GM19351 (cell line): ENCODE data around the gene MTHFS.
"Not testable (repeated sequence)": the region's sequence is repeated elsewhere in the genome, so short reads cannot be mapped to it uniquely, and the experiment has no call there.

Experiments used
- ATAC-seq: cut with Tn5 transposase; IDR thresholded peaks from one replicate; pipeline ENCODE4 v1.9.1; 2021; ENCODE audit warnings: mild to moderate bottlenecking, moderate library complexity; ENCODE audit not compliant: unreplicated experiment

MTHFS gene

DNA sequence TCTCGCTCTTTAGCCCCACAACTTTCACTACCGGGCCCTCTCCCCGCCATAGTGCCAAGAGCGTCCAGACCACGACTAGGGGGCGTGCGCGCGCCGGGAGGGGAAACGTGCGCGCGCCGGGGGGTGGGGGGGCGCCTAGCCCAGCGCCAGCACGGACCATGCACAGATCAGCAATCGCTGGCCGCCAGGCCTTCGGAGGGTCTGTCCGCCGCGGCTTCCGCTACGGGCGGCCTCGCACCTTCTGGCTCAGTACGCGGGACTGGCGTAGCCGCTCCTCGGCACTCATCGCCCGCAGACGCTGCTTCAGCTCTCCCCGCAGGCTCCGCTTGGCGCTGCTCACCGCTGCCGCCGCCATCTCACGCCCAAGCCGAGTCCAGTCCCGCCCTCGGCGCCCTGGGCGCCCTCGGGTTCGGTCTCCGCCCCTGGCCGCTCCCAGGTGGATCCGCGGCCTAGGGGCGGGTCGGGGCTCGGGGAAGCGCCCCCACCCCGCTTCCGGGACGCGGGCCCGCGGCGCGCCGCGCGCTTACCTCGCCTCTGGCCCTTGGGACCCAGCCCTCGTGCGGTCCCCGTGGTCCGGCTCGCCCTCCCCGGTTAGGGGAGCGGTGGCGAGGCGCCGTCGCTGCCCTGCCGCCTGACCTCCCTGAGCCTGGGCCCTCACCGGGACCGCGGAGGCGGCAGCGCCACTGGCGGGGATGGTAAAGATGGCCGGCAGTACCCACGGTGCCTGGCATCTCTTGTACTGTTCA is at the start of gene MTHFS:
Gene MTHFS (minus strand): TSS at position 381 of the 746 bp plus-strand sequence. CDS start 26 bp downstream, at position 355.
- peak; percentile 79 for ATAC-seq

- ATAC-seq, result no peak
Measured at GRCh38 chr15:79944622-79945021, 47.8 kb upstream of the MTHFS start.

GRCh38 chr15:79943820-79944219 is 47.0 kb upstream of the MTHFS start:
- ATAC-seq, result no peak

DNA sequence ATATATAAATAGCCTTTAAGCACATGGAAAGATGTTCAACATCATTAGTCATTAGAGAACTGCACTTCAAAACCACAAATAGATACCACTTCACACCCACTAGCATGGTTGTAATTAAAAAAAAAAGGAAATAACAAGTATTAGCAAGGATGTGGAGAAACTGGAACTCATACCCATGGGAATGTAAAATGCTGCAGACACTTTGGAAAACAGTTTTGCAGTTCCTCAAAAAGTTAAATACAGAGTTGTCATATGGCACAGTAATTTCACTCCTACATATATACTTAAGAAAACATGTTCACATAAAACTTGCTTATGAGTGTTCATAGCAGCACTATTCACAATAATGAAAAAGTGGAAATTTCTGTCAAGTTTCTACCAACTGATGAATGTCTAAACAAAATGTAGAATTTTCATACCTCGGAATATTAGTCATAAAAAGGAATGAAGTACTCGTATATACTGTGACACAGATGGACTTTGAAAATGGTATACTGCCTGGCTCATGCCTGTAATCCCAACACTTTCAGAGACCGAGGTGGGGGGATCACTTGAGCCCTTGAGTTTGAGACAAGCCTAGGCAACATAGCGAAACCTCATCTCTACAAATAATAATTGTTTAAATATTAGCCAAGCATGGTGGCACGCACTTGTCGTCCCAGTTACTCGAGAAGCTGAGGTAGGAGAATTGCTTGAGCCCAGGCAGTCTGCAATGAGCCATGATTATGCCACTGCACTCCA is 46.1 kb upstream of the MTHFS start:
- no peak for ATAC-seq

GRCh38 chr15:79939399-79939798 is 42.6 kb upstream of the MTHFS start:
- ATAC-seq, result no peak

GRCh38 chr15:79938143-79938542 is 41.3 kb upstream of the MTHFS start:
- ATAC-seq, result no peak

DNA sequence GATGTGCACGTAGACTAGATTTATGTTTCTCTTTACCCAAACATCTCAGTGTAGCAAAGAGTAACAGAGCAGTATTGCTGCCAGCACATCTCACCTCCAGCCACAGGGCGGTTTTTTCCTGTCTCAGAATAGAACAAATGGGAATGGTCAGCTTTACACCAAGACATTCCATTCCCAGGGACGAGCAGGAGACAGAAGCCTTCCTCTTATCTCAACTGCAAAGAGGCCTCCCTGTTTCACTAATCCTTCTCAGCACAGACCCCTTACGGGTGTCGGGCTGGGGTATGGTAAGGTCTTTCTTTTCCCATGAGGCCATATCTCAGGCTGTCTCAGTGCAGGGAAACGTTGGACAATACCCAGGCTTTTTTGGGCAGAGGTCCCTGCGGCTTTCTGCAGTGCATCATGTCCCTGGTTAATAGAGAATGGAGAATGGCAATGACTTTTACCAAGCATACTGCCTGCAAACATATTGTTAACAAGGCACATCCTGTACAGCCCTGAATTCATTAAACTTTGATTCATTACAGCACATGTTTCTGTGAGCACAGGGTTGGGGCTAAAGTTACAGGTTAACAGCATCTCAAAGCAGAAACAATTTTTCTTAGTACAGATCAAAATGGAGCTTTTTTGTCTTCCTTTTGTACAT is 38.9 kb upstream of the MTHFS start:
- not testable (repeated sequence) for ATAC-seq

DNA sequence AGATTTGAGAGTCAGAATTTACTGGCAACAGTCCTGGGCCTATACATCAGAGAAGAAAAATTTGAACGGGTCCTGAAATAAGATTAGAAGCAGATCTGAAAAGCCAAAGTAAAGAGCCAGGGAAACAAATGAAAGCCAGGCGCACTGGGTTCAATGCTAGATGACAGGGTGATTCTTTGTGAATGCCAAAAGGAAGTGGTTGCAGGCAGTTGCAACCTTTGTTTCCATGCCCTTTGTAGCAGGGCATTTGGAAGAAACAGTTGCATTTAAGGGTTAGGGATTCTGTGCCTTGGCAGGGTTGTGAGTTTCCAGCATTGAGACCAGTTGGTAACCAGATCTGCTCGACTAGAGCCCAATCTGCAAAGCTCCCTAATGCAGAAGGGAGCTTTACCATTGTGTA is 36.4 kb upstream of the MTHFS start:
- no peak for ATAC-seq

DNA sequence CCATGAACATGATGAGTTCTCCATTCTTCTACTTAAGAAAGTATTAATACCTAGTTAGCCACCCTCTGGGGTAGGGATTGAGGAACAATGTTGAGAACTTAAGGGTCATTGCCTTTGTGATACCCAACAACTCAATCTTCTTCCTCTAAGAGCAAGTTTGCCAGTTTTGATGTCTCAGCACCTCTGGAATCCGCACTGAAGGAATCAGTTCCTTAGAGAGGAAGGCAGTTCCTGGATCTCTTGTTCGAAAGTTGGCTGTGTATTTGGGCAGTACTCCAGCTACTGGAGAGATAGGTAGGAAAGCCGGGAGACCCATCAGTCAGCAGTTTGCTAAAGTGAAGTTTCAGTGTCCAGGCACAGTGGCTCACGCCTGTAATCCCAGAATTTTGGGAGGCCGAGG is 35.6 kb upstream of the MTHFS start:
- ATAC-seq, result no peak

GRCh38 chr15:79930516-79930915 is 33.7 kb upstream of the MTHFS start:
- ATAC-seq, result no peak

DNA sequence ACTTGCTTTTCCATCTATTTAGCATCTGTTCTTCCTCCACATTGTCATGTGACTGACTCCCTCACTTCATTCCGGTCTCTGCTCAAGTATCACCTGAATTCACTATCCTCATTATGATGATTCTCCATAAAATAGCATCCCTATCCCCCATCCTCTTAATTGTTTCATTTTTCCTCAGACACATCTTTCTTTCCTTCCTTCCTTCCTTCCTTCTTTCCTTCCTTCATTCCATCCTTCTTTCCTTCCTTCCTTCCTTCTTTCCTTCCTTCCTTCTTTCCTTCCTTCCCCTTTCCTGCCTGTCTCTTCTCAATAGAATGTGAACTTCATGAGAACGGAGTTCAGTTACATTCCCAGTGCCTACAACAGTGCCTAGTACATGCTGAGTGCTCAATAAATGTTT is 32.6 kb upstream of the MTHFS start:
- ATAC-seq, result no peak

DNA sequence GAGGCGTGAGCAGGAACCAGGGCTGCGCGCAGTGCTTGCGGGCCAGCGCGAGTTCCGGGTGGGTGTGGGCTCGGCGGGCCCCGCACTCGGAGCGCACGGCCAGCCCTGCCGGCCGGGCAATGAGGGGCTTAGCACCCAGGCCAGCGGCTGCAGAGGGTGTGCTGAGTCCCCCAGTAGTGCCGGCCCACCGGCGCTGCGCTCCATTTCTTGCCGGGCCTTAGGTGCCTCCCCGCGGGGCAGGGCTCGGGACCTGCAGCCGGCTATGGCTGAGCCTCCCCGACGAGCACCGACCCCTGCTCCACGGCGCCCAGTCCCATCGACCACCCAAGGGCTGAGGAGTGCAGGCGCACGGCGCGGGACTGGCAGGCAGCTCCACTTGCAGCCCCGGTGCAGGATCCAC is 29.3 kb upstream of the MTHFS start:
- ATAC-seq, result not testable (repeated sequence)

DNA sequence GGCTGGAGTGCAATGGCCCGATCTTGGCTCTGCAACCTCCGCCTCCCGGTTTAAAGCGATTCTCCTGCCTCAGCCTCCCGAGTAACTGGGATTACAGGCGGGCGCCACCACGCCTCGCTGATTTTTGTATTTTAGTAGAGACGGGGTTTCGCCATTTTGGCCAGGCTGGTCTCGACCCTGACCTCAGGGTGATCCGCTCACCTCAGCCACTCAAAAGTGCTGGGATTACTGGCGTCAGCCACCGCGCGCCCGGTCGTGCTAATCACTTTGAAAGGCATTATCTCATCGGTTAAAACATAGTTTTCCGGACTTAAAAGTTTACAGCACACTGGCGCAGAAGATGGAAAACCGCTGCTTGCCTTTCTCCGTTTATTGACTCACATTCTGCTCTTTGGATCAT is 27.6 kb upstream of the MTHFS start:
- ATAC-seq, result no peak

GRCh38 chr15:79923515-79924169 is 26.8 kb upstream of the MTHFS start:
- peak; percentile 95 for ATAC-seq

GRCh38 chr15:79923079-79923514 is 26.3 kb upstream of the MTHFS start:
- peak; percentile 43 for ATAC-seq

GRCh38 chr15:79922512-79923078 is 25.8 kb upstream of the MTHFS start:
- peak; percentile 1 for ATAC-seq

DNA sequence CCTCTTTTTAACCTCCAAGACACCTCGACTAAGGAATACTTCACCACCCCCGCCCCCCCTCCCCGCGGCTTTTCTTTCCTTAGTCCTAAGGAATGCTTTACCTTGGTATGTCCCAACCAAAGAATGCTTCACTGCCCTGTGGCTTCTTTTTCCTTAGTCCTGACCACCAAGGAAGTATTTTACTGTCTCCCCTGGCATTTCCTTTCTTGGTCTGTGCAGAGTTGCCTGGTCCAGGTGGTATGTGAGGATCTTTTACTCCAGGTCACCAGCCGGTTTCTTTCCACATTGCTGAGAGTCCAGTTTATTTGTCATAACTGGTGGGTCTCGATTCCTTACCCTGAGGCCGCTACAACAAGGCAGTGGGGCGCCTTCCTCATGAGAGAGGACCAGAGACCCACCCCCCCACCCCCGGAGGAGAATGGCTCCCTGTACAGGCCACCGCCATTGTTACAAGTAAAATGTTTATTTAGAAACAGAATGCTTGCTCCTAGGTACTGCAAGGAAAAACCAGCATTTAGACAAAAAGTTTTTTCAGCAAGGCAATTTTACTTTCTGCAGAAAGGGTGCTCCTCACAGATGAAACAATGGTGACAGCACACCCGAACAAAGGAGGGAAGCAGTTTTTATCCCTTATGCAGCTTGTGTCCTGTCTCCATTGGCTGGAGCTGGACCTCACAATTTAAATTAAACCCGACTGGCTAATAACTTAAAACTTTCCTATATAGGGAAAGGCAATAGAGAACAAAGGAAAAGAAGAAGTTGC is 23.1 kb upstream of the MTHFS start:
- no peak for ATAC-seq

DNA sequence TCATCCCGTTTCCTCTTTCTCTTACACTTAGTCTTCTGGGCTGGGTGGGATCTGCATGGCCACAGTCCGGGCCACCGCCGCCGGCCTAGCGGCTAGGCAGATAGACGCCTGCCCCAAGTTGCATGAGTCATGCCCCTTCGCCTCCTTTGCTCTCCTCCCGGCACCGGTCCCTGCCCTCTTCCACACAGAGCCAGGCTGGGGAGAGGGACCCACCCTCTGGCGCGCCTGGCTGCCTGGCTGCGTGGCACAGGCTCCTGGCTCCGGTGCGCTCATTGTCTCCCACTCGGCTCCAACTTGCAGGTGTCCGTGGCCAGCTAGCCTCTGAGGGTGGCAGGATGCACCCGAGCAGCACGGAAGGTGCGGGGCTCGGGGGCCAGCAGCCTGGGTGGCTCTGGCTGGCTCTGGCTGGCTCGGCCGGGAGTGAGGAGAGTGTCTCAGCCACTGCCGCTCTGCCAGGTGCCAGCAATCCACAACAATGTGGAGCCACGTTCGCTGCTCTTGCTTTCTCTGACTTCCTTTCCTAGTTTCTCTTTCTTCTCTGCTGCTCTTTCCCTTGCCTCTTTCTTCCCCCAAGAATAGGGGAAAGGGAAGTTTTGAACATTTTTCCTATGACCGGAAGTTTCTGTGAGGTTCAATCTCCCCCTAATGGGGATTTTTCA is 22.4 kb upstream of the MTHFS start:
- no peak for ATAC-seq

DNA sequence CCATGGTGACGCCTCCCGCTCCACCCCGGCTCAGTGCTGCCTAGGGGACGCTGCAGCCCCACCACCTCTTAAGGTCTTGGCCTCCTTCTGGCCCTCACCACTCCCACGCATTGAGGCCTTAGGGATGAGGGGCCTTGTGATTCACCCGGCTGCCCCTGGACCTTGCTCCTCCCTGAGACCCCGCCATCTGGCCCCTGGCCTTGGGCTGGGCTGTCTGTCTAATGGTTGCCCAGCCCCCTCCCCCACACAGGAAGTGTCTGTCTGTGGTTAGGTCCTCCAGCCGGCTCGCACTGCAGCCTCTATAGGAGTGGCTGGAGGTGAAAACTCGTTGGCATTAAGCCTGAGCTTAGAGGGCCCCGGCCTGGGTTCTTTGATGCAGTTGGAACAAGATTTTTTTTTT is 21.5 kb upstream of the MTHFS start:
- no peak for ATAC-seq
